HG03457 (cell line): ENCODE measurements around the gene TIMM23B.
"Not testable (repeated sequence)": the region's sequence is repeated elsewhere in the genome, so short reads cannot be mapped to it uniquely, and the experiment has no call there.

Experiments
- ATAC-seq: cut with Tn5 transposase; IDR thresholded peaks from one replicate; pipeline ENCODE4 v1.9.1; 2021; ENCODE audit warnings: moderate number of reproducible peaks; ENCODE audit not compliant: unreplicated experiment

Gene TIMM23B, protein sequence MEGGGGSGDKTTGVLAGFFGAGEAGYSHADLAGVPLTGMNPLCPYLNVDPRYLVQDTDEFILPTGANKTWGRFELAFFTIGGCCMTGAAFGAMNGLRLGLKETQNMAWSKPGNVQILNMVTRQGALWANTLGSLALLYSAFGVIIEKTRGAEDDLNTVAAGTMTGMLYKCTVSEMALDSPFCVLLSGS

DNA sequence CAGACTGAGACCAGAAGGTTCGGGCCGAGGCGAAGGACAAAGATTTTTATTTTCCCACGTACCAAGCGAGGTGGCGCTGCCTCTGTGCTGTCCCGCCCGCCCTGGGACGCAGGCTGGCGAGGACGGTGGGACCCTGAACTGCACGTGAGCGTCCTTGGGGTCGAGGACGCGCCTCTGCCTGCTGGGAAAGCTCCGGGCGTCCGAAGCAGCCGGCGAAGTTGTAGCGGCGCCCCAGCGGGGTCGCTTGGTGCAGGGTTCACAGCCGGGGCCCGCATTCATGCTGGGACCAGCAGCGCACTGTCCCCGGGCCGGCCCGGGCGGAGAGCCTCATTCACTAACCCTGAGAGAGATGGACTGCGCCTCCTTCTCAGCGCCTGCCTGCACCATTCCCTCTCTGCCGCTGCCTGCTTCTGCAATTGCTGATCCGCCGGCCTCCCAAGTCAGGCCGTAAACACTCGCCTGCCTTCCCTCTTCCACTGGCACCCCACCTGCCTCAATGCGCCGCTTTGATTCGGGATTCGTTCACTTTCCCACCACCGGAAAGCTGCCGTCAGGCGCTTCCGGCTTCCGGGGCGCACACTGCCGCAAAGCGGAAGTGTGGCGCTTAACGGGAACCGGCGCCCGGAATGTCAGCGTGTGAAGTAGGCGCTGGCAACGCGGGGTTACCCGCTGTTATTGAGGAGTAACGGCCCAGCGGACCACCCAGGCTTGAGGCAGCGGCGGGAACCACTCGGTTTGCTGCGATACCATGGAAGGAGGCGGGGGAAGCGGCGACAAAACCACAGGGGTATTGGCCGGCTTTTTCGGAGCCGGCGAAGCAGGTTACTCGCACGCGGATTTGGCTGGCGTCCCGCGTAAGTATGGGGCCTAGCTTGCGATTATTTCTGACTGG is at the start of gene TIMM23B, which contains the start of gene PARG:
TIMM23B (plus strand) TSS at position 607 of the 892 bp plus-strand sequence; CDS start at position 749, 142 bp downstream.
PARG (minus strand) TSS at position 581 of the 892 bp plus-strand sequence; CDS start at position 279, 302 bp downstream.
- ATAC-seq = peak; percentile 55

DNA sequence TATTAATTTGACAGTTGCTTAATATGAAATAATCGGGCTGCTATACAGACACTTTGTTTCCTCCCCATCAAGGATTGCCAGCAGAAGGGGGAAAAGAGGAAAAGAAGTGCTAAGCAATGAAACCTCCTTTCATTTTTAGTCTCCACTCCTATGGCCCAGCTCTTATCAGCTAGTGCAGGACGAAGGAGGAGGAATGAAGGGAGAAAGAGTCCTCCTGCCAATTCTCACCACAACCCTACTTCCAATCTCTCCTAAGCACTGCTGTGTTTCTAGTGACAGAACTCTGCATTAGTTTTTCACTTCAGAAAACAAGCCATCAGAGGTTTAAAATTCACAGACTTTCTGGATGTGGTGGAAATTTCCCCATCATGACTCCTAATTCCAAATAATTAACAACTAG is 41.9 kb upstream of the TIMM23B start:
- not testable (repeated sequence) for ATAC-seq

DNA sequence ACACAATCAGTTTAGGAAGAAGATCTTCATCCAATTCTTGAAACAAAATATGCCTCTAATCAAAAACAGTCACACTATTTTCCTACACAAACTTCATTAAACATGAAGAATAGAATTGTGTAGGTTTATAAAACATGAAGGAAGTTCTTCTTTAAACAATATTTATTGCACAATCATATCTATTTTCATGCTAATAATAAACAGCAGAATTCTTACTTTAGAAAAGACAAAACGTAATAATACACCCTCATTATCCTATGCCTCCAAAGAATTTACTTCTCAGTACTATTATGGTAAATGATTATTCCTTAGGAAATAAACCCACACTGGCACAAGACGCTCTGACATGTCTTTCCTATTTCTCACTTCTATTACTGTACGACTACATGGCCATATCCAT is 41.4 kb upstream of the TIMM23B start:
- ATAC-seq = not testable (repeated sequence)

DNA sequence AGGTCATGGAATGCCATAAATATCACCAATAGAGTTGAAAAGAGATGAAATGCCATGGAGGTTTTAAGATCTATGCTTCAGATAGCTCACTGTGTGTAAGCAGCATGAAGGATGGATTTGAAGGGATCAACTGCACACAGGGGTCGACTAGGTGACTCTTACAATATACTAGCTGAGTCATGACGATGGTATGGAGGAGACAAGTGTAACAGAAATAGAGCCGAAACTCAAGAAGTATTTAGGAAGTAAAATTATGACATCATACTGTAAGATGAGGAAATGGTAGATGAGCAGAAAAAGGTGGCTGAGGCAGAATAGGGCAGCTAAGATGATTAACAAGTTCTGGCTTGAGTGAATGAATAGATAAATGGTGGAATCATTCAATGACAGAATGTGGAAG is 38.0 kb upstream of the TIMM23B start:
- not testable (repeated sequence) for ATAC-seq

DNA sequence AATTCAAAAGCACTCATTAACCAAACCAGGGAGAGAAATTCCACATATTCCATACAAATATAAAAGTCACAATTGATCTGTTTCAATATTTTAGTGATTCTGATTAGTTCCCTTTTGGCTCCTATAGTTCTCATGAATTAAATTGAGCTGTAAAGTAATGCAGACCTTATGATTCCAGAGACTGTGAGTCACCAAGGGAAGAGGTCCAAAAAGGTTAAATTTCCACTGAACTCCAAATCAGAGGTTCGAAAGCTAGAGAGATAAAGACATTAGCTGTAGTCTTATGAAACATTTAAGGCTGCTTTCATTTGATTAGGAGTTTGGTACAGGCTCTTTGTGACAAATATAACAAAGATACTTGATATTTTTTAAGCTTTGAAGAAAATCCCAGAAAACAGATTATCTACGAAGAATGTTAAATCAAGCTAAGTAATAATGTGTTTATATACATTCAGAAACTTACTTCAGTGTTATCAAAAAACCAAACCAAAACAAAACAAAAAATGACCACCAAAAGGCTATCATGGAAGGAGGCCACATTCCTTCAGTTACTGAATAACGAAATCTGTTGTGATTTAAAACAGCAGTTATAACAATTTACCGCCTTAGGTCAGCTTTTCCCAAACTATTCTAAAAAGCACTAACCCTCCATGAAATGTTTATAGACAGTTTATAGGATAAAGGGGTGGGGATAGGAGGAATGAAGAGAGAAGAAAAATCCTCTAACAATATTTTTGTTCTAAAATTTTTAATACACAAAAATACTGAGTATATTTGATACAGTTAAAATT is 33.4 kb upstream of the TIMM23B start:
- ATAC-seq = not testable (repeated sequence)

DNA sequence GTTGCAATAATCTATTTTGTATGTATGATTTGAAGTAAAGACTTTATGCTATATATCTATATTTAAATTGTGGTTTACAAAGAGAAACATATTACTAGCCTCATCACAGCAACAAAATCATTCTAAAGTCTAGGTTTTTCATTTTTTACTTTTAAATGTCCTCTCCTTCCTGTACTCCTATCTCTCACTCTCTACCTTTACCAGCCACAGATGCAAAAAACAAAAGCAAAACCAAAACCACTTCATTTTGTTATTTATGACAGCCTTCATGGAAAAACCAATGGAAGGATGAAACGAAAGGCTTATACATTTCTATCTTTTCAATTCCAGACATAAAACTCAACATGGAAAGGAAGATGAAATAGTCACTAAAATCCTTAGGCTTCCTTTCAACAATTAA is 31.6 kb upstream of the TIMM23B start:
- ATAC-seq = not testable (repeated sequence)

DNA sequence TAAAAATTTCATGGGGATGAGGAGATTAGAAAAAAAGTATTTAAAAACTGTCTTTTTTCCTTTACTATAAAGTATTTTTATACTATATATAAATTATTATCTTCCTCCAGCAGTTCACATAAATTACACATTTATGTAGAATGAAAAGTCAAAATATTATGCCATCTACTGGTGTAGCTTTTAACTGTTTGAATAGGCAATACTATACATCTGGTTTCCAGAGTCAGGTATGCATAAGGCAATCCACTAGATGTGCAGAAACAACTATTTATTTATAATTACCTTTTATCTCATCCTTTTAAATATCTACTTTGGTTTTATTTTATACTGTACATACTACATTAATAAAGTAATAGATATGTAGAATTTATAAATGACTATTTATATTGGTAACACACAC is 25.4 kb upstream of the TIMM23B start:
- ATAC-seq = not testable (repeated sequence)

DNA sequence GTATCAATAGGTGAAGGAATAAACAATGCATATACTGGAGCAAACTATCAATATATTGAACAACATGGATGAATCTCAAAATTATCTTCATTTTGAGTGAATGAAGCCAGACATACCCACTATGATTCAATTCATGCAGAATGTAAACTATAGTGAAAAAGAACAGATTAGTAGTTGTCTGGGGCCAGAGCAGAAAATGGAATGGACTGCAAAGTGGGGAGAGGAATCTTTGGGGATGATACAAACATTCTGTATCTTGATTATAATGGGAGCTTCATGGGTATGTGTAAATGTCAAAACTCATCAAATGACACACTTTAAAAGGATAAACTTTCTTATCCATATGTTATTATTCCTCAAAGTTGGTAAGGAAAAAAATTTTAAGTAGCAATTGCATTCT is 23.9 kb upstream of the TIMM23B start:
- ATAC-seq = not testable (repeated sequence)

DNA sequence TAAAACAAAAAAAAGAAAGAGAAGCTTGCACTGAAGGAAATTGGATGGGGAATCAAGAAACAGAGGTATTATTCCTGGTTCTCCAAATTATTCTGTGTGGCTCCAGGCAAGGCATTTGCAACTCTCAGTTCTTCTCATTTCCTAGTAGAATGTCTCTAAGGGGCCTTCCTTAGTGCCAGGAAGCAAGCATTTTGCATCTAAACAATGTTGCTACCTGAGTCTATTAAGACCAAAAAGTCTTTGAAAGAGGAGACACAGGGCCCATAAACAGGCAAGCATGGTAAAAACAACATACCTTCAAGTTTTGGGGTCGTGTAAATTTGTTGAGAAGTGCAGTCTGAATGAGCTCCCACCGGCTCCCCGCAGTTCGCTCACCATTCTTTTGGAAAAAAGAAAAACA is 19.8 kb upstream of the TIMM23B start:
- not testable (repeated sequence) for ATAC-seq

DNA sequence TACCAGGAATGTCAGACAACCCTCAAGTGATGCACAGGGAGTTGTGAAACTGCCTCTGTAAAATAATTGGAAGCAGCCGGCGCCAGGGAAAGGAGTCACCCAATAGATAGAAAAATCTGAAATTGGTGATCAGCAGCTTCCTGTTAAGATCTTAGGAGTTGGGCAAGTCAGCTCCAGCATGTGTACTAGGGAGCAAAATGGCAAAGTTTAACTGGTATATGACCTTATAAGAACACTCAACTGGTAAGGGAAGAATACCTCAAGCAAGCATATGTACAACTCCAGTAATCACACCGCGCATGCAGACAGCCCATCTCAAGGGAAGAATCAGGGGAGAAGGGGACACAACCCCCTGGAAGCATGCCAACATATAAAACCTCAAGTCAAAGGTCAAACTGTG is 18.3 kb upstream of the TIMM23B start:
- not testable (repeated sequence) for ATAC-seq

DNA sequence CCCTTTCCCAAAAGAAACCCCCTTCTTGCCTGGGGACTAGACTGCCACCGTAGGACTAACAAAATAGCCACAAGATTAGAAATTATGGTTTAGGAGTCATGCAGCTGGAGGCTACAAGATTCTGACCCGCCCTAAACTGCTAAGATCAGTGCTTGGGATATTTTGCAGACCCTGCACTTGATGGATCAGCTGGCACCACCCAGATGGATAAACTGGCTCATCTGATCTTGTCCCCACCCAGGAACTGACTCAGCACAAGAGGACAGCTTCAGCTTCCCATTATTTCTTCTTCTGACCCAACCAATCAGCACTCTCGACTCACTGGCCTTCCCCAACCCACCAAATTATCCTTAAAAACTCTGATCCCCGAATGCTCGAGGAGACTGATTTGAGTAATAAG is 10.6 kb upstream of the TIMM23B start:
- not testable (repeated sequence) for ATAC-seq

DNA sequence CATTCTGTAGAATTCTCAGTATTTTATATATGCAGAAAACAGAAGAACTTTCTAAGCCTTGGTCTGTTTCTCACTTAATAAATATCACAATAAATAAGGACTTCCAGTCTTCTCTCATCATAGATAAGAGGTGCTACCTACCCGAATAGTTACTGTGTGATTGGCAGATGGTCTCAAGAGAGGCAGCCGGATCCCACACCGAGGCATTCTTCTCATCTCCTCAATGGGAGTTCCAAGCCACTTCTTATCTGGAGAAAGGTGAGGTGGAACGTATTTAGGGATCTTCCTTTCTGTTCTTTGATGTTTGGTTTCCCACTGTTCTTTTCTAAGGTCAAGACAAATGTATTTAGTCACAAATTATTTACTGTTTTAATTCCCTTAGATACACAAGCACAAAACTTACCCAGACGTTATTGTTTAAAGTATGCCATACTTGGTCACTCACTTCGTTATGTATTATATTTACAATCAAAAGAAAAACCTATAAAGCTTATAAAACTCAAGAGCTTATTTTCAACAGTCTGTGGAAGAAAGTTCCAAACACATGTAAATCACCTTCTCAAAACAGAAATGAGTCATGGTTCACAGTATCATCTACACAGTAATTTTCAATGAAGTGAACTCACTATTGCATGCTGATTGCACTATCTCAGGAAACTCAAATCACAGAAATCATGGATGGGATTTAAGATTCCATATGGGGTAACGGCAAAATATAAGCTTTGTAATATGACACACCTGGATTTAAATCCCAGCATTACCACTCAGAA is 9.7 kb upstream of the TIMM23B start:
- not testable (repeated sequence) for ATAC-seq

DNA sequence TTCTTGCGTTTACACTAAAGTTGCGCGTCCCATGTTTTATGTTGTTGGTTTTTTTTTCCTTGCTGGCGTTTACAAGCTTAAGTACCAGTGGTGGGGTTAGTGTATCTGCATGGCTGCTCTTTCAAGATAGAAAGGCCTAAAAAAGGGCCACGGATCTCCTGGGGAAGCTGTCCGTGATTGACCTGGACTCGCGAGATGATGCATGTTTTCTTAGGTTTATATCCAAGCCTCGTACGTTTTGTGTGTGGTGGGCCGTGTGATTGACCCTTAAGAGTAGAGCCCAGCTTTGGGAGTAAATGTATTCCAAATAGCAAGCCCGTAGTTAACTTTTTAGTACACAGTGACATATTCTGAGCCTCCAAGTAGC is 469 bp downstream of the TIMM23B start:
- not testable (repeated sequence) for ATAC-seq

DNA sequence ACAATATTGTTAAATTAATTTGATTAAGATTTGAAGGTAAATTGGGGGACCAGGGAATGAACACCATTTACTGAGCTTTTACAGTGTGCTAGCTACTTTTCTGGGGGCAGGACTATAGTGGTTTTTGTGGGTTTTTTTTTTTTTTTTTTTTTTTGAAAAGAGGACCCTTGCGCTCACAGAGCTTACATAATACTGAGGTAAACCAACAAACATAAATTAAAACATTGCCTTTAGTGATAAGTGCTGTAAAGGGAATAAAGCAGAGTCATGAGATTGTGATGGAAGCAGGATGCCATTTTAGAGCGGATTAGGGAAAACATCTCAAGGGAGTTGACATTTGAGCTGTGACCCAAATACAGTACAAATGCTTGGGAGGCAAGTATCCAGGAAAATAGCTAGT is 1.8 kb downstream of the TIMM23B start:
- not testable (repeated sequence) for ATAC-seq

DNA sequence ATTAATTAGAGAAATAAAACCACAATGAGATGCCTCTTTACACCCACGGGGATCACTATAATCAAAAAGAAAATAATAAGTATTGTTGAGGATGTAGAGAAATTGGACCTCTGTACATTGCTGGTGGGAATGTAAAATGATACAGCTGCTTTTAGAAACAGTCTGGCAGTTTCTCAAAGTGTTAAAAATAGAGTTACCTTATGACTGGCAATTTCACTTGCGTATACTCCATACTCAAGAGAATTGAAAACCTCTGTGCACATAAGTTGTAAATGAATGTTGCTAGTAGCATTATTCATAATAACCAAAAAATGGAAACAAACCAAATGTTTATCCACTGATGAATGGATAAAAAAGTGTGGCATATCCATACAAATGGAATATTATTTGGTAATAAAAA is 6.3 kb downstream of the TIMM23B start:
- not testable (repeated sequence) for ATAC-seq

DNA sequence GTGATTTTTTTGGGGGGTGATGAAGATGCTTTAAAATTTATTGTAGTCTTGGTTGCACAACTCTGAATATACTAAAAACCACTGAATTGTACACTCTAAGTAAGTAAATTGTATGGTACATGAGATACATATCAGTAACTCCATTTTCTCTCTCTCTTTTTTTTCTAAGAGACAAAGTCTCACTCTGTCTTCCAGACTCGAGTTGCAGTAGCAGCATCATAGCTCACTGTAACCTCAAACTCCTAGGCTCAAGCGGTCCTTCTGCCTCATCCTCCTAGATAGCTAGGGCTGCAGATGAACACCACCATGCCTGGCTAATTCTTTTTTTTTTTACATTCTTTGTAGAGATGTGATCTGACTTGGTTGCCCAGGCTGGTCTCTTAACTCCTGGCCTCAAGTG is 6.9 kb downstream of the TIMM23B start:
- not testable (repeated sequence) for ATAC-seq

DNA sequence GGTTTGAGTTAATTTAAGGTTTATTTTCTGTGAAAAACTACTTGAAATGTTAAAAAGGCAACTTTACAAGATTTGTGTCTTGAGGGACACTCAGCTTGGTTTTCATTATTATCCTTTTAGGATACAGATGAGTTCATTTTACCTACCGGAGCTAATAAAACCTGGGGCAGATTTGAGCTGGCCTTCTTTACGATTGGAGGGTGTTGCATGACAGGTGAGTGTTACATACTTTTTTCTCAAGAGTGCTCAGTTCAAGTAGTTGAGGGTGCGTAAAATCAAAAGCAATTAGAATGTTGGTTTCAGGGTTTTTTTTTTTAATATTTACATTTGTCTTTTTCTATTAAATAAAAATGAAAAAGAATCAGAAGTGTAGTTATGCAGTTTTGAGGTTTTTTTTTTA is 10.2 kb downstream of the TIMM23B start:
- not testable (repeated sequence) for ATAC-seq

DNA sequence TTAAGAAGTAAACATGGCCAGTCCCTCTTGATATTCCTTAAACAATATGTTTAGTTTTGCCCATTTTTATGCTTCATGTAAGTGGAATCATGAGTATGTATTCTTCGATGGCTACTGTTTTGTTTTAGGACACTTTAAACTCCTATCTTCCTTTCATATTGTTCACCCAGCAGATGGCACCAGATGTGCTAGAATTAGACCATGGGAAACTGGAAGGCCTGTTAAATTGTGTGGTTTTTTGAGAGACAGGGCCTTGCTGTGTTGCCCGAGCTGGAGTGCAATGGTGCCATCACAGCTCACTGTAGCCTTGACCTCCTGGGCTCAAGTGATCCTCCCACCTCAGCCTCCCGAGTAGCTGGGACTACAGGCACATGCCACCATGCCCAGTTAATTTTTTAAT is 11.3 kb downstream of the TIMM23B start:
- not testable (repeated sequence) for ATAC-seq

DNA sequence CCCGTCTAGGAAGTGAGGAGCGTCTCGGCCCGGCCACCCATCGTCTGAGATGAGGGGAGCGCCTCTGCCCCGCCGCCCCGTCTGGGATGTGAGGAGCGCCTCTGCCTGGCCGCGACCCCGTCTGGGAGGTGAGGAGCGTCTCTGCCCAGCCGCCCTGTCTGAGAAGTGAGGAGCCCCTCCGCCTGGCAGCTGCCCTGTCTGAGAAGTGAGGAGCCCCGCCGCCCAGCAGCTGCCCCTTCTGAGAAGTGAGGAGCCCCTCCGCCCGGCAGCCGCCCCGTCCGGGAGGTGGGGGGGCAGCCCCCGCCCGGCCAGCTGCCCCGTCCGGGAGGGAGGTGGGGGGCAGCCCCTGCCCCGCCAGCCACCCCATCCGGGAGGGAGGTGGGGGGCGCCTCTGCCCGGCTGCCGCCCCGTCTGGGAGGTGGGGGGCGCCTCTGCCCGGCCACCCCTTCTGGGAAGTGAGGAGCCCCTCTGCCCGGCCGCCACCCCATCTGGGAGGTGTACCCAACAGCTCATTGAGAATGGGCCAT is 28.5 kb downstream of the TIMM23B start:
- ATAC-seq = not testable (repeated sequence)

DNA sequence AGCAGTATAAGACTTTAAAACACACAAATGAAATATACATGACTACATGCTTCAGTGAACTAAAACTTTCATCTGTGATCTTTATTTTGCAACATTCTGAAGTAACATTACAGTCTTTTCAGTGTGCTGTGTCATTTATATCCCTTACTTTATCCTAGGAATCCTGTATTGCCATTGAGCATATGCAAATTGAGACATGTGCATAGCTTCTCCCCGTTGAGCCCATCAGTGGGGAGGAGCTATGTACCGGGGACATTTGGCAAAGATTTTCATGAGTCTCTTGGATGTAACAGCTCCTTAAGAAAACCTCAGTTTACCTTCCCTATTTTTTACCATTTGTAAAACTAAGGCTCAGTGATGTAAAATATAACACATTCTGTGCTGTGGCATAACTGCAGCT is 29.6 kb downstream of the TIMM23B start:
- not testable (repeated sequence) for ATAC-seq
